CD4-positive, alpha-beta memory T cell (primary cell): ENCODE measurements around the gene RCOR1. TPM values are rescaled to one million over a fixed set of nuclear protein-coding genes. Genes with fewer than 3 reads are reported as not detected.
A peak's percentile ranks its signal among the peaks of the same experiment; 100 is the strongest.
"Not testable (repeated sequence)": the region's sequence is repeated elsewhere in the genome, so short reads cannot be mapped to it uniquely, and the experiment has no call there.

Experiments
- CTCF ChIA-PET: fragments of 350-600 bp; sonication (Branson Sonifier 250); formaldehyde crosslinking; loops from one replicate; lab custom pipeline; 2021; ENCODE audit warnings: inconsistent platforms; ENCODE audit not compliant: partially characterized antibody; lab: Charles Lee
- POLR2A ChIA-PET: fragments of 350-600 bp; sonication (Branson Sonifier 250); formaldehyde crosslinking; loops from one replicate; lab custom pipeline; 2021; ENCODE audit not compliant: partially characterized antibody; lab: Charles Lee
- DNase-seq, 5 donors: peaks; one replicate each; pipeline versions ENCODE4 v3.0.0 to v3.0.0-alpha.2; 2020 to 2022; ENCODE audit warnings: mixed read lengths in 1 of 5
- H3K27ac ChIP-seq: one replicate; pipeline ENCODE4 v1.7.0; 2013; ENCODE audit warnings: low read depth, low read length
- H3K27me3 ChIP-seq: 2 replicates; pipeline ENCODE4 v1.7.0; 2013; ENCODE audit warnings: mild to moderate bottlenecking, low read length, moderate library complexity; ENCODE audit not compliant: insufficient read depth
- H3K36me3 ChIP-seq: 2 replicates; pipeline ENCODE4 v1.7.0; 2013; ENCODE audit warnings: mild to moderate bottlenecking, low read length, moderate library complexity; ENCODE audit not compliant: insufficient read depth
- H3K4me1 ChIP-seq: 2 replicates; pipeline ENCODE4 v1.7.0; 2013; ENCODE audit warnings: mild to moderate bottlenecking, low read length, moderate library complexity; ENCODE audit not compliant: insufficient read depth
- H3K4me3 ChIP-seq, 2 donors: one replicate each; pipeline ENCODE4 v1.7.0; 2013; ENCODE audit warnings: low read length in 2 of 2, mild to moderate bottlenecking in 1 of 2
- H3K9me3 ChIP-seq, 2 donors: one replicate each; pipeline ENCODE4 v1.7.0; 2013; ENCODE audit warnings: low read length in 2 of 2, control low read depth in 1 of 2; ENCODE audit not compliant: control insufficient read depth in 1 of 2
- H3K27ac Mint-ChIP-seq, 7 donors: one replicate each; pipeline ENCODE4 v1.8.0; 2020 to 2021; ENCODE audit warnings: mixed read lengths in 7 of 7, mild to moderate bottlenecking in 6 of 7, inconsistent platforms in 3 of 7, moderate library complexity in 3 of 7
- H3K27me3 Mint-ChIP-seq, 2 donors: one replicate each; pipeline ENCODE4 v1.8.0; 2020 to 2021; ENCODE audit warnings: mixed read lengths in 2 of 2
- H3K36me3 Mint-ChIP-seq, 2 donors: one replicate each; pipeline ENCODE4 v1.8.0; 2020 to 2021; ENCODE audit warnings: mixed read lengths in 2 of 2, inconsistent platforms in 1 of 2, mild to moderate bottlenecking in 1 of 2
- H3K4me1 Mint-ChIP-seq, 4 donors: one replicate each; pipeline ENCODE4 v1.8.0; 2020 to 2021; ENCODE audit warnings: mixed read lengths in 4 of 4, mild to moderate bottlenecking in 1 of 4
- H3K4me3 Mint-ChIP-seq, 8 donors: one replicate each; pipeline ENCODE4 v1.8.0; 2020 to 2021; ENCODE audit warnings: mixed read lengths in 8 of 8, mild to moderate bottlenecking in 7 of 8, moderate library complexity in 6 of 8, inconsistent platforms in 3 of 8
- H3K9me3 Mint-ChIP-seq, 8 donors: one replicate each; pipeline ENCODE4 v1.8.0; 2020 to 2021; ENCODE audit warnings: mixed read lengths in 8 of 8, mild to moderate bottlenecking in 5 of 8, inconsistent platforms in 3 of 8, moderate library complexity in 1 of 8
- intact Hi-C: fragments of 100-400 bp; cut with micrococcal nuclease; formaldehyde crosslinking; loops from one replicate; pipeline ENCODE4 v1.15.1; 2023
- polyA plus RNA-seq, 2 donors: library from polyadenylated mRNA; unstranded; fragments of 300-500 nt; fragmentation: Illumina TruSeq; gene quantifications; one replicate each; pipeline ENCODE4 v1.2.3, GENCODE V29; 2021
- total RNA-seq, 2 experiments: library from RNA; stranded (reverse); gene quantifications; one replicate each; pipeline ENCODE4 v1.2.3, GENCODE V29; 2021

The RCOR1 gene
- total and polyA plus RNA-seq, 4 experiments from 2014 or later, result 0.09 to 21.5 (median 10.2) TPM

- Histone ChIP-seq H3K27me3 (no peaks in the 10 kb centered on the region), H3K4me3 (no peak overlapping the region), H3K4me1 (peaks cover 10% of the 10 kb centered on the region), H3K27ac (no peak overlapping the region), H3K9me3 (no peaks in the 10 kb centered on the region), H3K36me3 (no peaks in the 10 kb centered on the region)
- H3K9me3 Mint-ChIP-seq, result no peaks in the 10 kb centered on the region
- peak overlapping the region in 1 of 8 donors; percentile 15 for H3K4me3 Mint-ChIP-seq
- H3K27ac Mint-ChIP-seq, result no peak overlapping the region
- ChIA-PET CTCF (no interaction called here), POLR2A (no interaction called here)
- H3K36me3 Mint-ChIP-seq, result peaks cover 0 to 6% of the 10 kb centered on the region in 2 donors
- H3K4me1 Mint-ChIP-seq, result peaks cover 24 to 60% (median 30%) of the 10 kb centered on the region in 4 donors
- DNase-seq, result no peak
- H3K27me3 Mint-ChIP-seq, result no peaks in the 10 kb centered on the region
- intact Hi-C loops, result no loop called here
These were observed 12.6 kb downstream of the RCOR1 start for GRCh38 chr14:102605029-102605428.

DNA sequence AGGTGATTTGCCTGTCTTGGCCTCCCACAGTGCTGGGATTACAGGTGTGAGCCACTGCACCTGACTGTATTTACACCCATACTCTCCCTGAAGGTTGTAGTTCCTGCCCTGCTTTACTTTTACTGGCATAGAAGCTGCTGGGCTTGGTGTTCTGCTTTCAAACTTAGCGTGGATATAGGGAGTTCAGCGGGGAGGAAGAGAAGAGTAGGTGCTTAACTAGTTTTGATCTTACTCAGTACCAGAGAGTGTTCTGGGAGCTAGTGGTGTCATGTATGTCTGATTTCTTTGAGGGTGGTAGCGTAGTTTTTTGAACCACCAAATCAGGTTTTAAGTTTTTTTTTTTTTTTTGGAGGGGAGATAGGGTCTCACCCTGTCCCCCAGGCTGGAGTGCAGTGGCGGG, 13.8 kb downstream of the RCOR1 start:
- H3K9me3 ChIP-seq, result no peaks in the 10 kb centered on the region
- intact Hi-C loops, result no loop called here

GRCh38 chr14:102608064-102608446, 15.6 kb downstream of the RCOR1 start:
- intact Hi-C loops, result no loop called here
- H3K36me3 ChIP-seq, result no peaks in the 10 kb centered on the region
- H3K9me3 Mint-ChIP-seq, result no peaks in the 10 kb centered on the region
- no peak overlapping the region for H3K4me3 ChIP-seq
- no peak overlapping the region for H3K27ac ChIP-seq
- ChIA-PET CTCF (interaction anchor here (3.1 kb wide), 1 partner anchor 13 kb away, joined by 21 read pairs; no protein-coding TSS in a partner anchor), POLR2A (no interaction called here)
- peaks cover 0 to 4% of the 10 kb centered on the region in 2 donors for H3K36me3 Mint-ChIP-seq
- H3K27me3 Mint-ChIP-seq, result no peaks in the 10 kb centered on the region
- H3K27ac Mint-ChIP-seq, result no peak overlapping the region
- H3K4me1 ChIP-seq, result peaks cover 10% of the 10 kb centered on the region
- H3K9me3 ChIP-seq, result no peaks in the 10 kb centered on the region
- H3K4me1 Mint-ChIP-seq, result peaks cover 25 to 55% (median 35%) of the 10 kb centered on the region in 4 donors
- peak overlapping the region in 1 of 8 donors; percentile 48 for H3K4me3 Mint-ChIP-seq
- no peak for DNase-seq
- no peaks in the 10 kb centered on the region for H3K27me3 ChIP-seq

More for the DNA sequence above, 13.8 kb downstream of the RCOR1 start:
- DNase-seq, result no peak
- Mint-ChIP-seq H3K36me3 (peaks cover 0 to 6% of the 10 kb centered on the region in 2 donors), H3K4me1 (peaks cover 26 to 65% (median 33%) of the 10 kb centered on the region in 4 donors), H3K9me3 (no peaks in the 10 kb centered on the region), H3K27ac (peak overlapping the region in 2 of 7 donors; percentile 13 to 77), H3K27me3 (no peaks in the 10 kb centered on the region), H3K4me3 (no peak overlapping the region)
- no peak overlapping the region for H3K27ac ChIP-seq
- no peak overlapping the region for H3K4me3 ChIP-seq
- POLR2A ChIA-PET, result no interaction called here
- H3K36me3 ChIP-seq, result no peaks in the 10 kb centered on the region
- H3K4me1 ChIP-seq, result peaks cover 10% of the 10 kb centered on the region
- CTCF ChIA-PET, result interaction anchor here (0.9 to 1.6 kb wide), 3 partner anchors 12 to 366 kb away, joined by 3 to 7 read pairs (median 6); no protein-coding TSS in a partner anchor
- no peaks in the 10 kb centered on the region for H3K27me3 ChIP-seq

DNA sequence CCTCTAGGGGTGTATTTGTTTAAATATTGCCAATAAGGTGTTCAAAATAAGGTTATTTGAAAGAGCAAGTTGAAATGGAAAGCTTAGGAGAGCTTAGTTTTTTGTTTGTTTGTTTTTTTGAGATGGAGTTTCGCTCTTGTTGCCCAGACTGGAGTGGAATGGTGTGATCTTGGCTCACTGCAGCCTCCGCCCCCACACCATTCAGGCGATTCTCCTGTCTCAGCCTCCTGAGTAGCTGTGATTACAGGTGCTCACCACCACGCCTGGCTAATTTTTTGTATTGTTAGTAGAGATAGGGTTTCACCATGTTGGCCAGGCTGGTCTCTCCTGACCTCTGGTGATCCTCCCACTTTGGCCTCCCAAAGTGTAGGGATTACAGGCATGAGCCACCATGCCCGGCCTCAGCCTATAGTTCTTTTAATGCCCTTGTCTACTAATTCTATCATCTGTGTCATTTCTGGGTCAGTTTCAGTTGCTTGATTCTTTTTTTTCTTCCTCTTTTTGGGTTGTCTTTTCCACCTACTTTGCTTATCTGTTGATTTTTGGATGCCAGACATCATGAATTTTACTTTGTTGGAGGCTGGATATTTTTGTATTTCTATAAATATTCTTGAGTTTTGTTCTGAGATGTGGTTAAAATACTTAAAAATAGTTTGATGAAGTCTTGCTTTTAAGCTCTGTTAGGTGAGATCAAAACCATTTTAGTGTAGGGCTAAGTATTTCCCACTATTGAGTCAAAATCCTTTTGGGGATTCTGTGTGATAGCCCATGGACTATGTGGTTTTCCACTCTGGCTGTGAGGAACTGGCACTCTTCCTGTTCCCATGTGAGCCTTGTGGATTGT, 18.7 kb downstream of the RCOR1 start:
- peaks cover 0 to 2% (median 0%) of the 10 kb centered on the region in 8 donors for H3K9me3 Mint-ChIP-seq

GRCh38 chr14:102616318-102616717, 23.9 kb downstream of the RCOR1 start:
- Mint-ChIP-seq H3K4me3 (no peak overlapping the region), H3K9me3 (peaks cover 0 to 2% (median 0%) of the 10 kb centered on the region in 8 donors), H3K36me3 (peaks cover 2 to 8% of the 10 kb centered on the region in 2 donors), H3K27me3 (no peaks in the 10 kb centered on the region), H3K27ac (peak overlapping the region in 1 of 7 donors; percentile 0), H3K4me1 (peaks cover 21 to 35% (median 27%) of the 10 kb centered on the region in 4 donors)
- ChIA-PET POLR2A (interaction anchor here (0.6 kb wide), 1 partner anchor 22 kb away, joined by 4 read pairs; no protein-coding TSS in a partner anchor), CTCF (interaction anchor here (1.2 kb wide), 1 partner anchor 22 kb away, joined by 4 read pairs; no protein-coding TSS in a partner anchor)
- Histone ChIP-seq H3K9me3 (no peaks in the 10 kb centered on the region), H3K4me3 (no peak overlapping the region), H3K27me3 (no peaks in the 10 kb centered on the region), H3K27ac (no peak overlapping the region), H3K36me3 (no peaks in the 10 kb centered on the region), H3K4me1 (peaks cover 3% of the 10 kb centered on the region)
- DNase-seq, result no peak
- intact Hi-C loops, result no loop called here

More for the DNA sequence above, 18.7 kb downstream of the RCOR1 start:
- Histone ChIP-seq H3K4me1 (peaks cover 4% of the 10 kb centered on the region), H3K9me3 (no peaks in the 10 kb centered on the region), H3K36me3 (no peaks in the 10 kb centered on the region), H3K4me3 (no peak overlapping the region), H3K27ac (no peak overlapping the region), H3K27me3 (no peaks in the 10 kb centered on the region)
- Mint-ChIP-seq H3K4me1 (peaks cover 16 to 32% (median 20%) of the 10 kb centered on the region in 4 donors), H3K4me3 (no peak overlapping the region), H3K27me3 (no peaks in the 10 kb centered on the region), H3K36me3 (peaks cover 0 to 7% of the 10 kb centered on the region in 2 donors), H3K27ac (no peak overlapping the region)
- intact Hi-C loops, result no loop called here
- ChIA-PET CTCF (interaction anchor here (1.8 kb wide), 1 partner anchor 16 kb away, joined by 6 read pairs; no protein-coding TSS in a partner anchor), POLR2A (interaction anchor here (1.2 kb wide), 1 partner anchor 15 kb away, joined by 3 read pairs; no protein-coding TSS in a partner anchor)
- DNase-seq, result no peak

GRCh38 chr14:102616799-102617198, 24.4 kb downstream of the RCOR1 start:
- ChIA-PET POLR2A (no interaction called here), CTCF (interaction anchor here (1.2 kb wide), 1 partner anchor 22 kb away, joined by 4 read pairs; no protein-coding TSS in a partner anchor)
- Mint-ChIP-seq H3K4me3 (no peak overlapping the region), H3K27ac (peak overlapping the region in 2 of 7 donors; percentile 0 to 24), H3K9me3 (peaks cover 0 to 2% (median 0%) of the 10 kb centered on the region in 8 donors), H3K27me3 (no peaks in the 10 kb centered on the region), H3K36me3 (peaks cover 2 to 7% of the 10 kb centered on the region in 2 donors), H3K4me1 (peaks cover 26 to 38% (median 29%) of the 10 kb centered on the region in 4 donors)
- Histone ChIP-seq H3K4me3 (no peak overlapping the region), H3K27me3 (no peaks in the 10 kb centered on the region), H3K27ac (no peak overlapping the region), H3K9me3 (no peaks in the 10 kb centered on the region), H3K36me3 (no peaks in the 10 kb centered on the region), H3K4me1 (peaks cover 8% of the 10 kb centered on the region)
- intact Hi-C loops, result no loop called here
- no peak for DNase-seq

GRCh38 chr14:102619012-102619411, 26.6 kb downstream of the RCOR1 start:
- H3K4me3 ChIP-seq, H3K27me3 ChIP-seq, DNase-seq, POLR2A ChIA-PET, H3K27ac ChIP-seq, H3K9me3 ChIP-seq, H3K36me3 Mint-ChIP-seq, H3K4me3 Mint-ChIP-seq, intact Hi-C loops, H3K36me3 ChIP-seq, H3K9me3 Mint-ChIP-seq, H3K27me3 Mint-ChIP-seq: not testable (repeated sequence)
- CTCF ChIA-PET, result interaction anchor here (1.0 kb wide), 1 partner anchor 24 kb away, joined by 4 read pairs; no protein-coding TSS in a partner anchor
- H3K4me1 ChIP-seq, result peaks cover 19% of the 10 kb centered on the region
- Mint-ChIP-seq H3K27ac (peak overlapping the region in 1 of 7 donors; percentile 2), H3K4me1 (peaks cover 32 to 49% (median 38%) of the 10 kb centered on the region in 4 donors)
